SW480 (cell line): ENCODE data around the gene CYLD.

Experiments used
- DNase-seq: peaks from one replicate; pipeline ENCODE4 v3.0.0-alpha.2; 2016; ENCODE audit warnings: low spot score

CYLD gene

GRCh38 chr16:50845296-50845695, 103.4 kb downstream of the CYLD start:
- DNase-seq: no peak

- no peak for DNase-seq
Measured at GRCh38 chr16:50846511-50846910, 104.6 kb downstream of the CYLD start.

- no peak for DNase-seq
Measured at GRCh38 chr16:50847166-50847565, 105.3 kb downstream of the CYLD start.

GRCh38 chr16:50848755-50849514, 107.0 kb downstream of the CYLD start:
- no peak for DNase-seq
